RWPE2 (cell line): Measurements from ENCODE around the gene LTV1.

Experiments used
- ATAC-seq: fragments of 200-7000 bp; cut with Tn5 transposase; 3 replicates; pipeline ENCODE4 v1.9.1; 2021; ENCODE audit warnings: low read depth
- DNase-seq: peaks from one replicate; pipeline ENCODE4 v3.0.0-alpha.2; 2020; ENCODE audit warnings: low spot score
- H3K27ac ChIP-seq: fragments of 450-650 bp; 2 replicates; pipeline ENCODE4 v1.5.1; 2017; ENCODE audit warnings: mild to moderate bottlenecking; ENCODE audit not compliant: poor library complexity, severe bottlenecking
- H3K27me3 ChIP-seq: fragments of 250-450 bp; sonication (Bioruptor Pico); 2 replicates; pipeline ENCODE4 v1.5.1; 2021; ENCODE audit warnings: mild to moderate bottlenecking, moderate library complexity; ENCODE audit not compliant: insufficient read depth, poor library complexity, severe bottlenecking
- H3K36me3 ChIP-seq: fragments of 250-450 bp; sonication (Bioruptor Pico); 2 replicates; pipeline ENCODE4 v1.5.1; 2020; ENCODE audit warnings: low read depth, mild to moderate bottlenecking, moderate library complexity
- H3K4me1 ChIP-seq: fragments of 250-450 bp; sonication (Bioruptor Pico); 2 replicates; pipeline ENCODE4 v1.5.1; 2021; ENCODE audit warnings: mild to moderate bottlenecking, moderate library complexity; ENCODE audit not compliant: insufficient read depth, poor library complexity, severe bottlenecking
- H3K4me3 ChIP-seq: fragments of 250-450 bp; sonication (Bioruptor Pico); 2 replicates; pipeline ENCODE4 v1.5.1; 2021; ENCODE audit warnings: mild to moderate bottlenecking, moderate library complexity; ENCODE audit not compliant: severe bottlenecking
- H3K9me3 ChIP-seq: fragments of 250-450 bp; sonication (Bioruptor Pico); 2 replicates; pipeline ENCODE4 v1.5.1; 2021; ENCODE audit warnings: mild to moderate bottlenecking, moderate library complexity; ENCODE audit not compliant: severe bottlenecking
- CTCF ChIP-seq: fragments of 450-650 bp; IDR thresholded peaks from one replicate; pipeline ENCODE4 v1.5.1; 2017; ENCODE audit warnings: mild to moderate bottlenecking, moderate library complexity; ENCODE audit not compliant: poor library complexity, severe bottlenecking

The LTV1 gene

GRCh38 chr6:143882401-143882930, 39.3 kb downstream of the LTV1 start:
- Histone ChIP-seq H3K9me3 (no peaks in the 10 kb centered on the region), H3K4me3 (no peak overlapping the region), H3K4me1 (no peaks in the 10 kb centered on the region), H3K27ac (no peak overlapping the region), H3K36me3 (no peaks in the 10 kb centered on the region), H3K27me3 (no peaks in the 10 kb centered on the region)
- TF ChIP-seq CTCF: no peak
- ATAC-seq: no peak
- no peak for DNase-seq

GRCh38 chr6:143884216-143884900, 41.2 kb downstream of the LTV1 start:
- Histone ChIP-seq H3K9me3 (no peaks in the 10 kb centered on the region), H3K4me1 (no peaks in the 10 kb centered on the region), H3K36me3 (no peaks in the 10 kb centered on the region), H3K27ac (no peak overlapping the region), H3K27me3 (no peaks in the 10 kb centered on the region), H3K4me3 (no peak overlapping the region)
- DNase-seq (no peak), ATAC-seq (no peak)
- TF ChIP-seq CTCF: no peak

DNA sequence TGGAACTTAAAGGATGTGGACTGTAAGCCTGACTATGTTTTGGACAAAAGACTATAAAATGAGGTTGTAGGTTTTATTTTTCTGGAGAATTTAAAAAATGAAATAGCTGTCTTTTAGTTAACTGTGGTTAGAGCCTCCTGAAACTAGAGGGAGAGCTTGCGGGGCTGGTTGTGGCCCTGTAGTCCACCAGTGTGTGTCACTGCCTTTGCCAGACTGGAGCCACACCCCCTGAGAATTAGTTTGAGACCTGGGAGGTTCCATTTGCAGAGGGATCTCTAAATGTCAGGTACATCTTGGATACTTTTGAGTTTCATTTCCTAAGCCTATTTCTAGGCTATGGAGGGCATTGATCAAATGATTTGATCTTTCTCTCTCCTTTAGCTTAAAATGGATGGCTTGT, 42.0 kb downstream of the LTV1 start:
- DNase-seq (no peak), ATAC-seq (no peak)
- TF ChIP-seq CTCF: no peak
- no peaks in the 10 kb centered on the region for H3K36me3 ChIP-seq
- no peaks in the 10 kb centered on the region for H3K4me1 ChIP-seq
- no peak overlapping the region for H3K27ac ChIP-seq
- H3K27me3 ChIP-seq: no peaks in the 10 kb centered on the region
- H3K9me3 ChIP-seq: no peaks in the 10 kb centered on the region
- H3K4me3 ChIP-seq: no peak overlapping the region

DNA sequence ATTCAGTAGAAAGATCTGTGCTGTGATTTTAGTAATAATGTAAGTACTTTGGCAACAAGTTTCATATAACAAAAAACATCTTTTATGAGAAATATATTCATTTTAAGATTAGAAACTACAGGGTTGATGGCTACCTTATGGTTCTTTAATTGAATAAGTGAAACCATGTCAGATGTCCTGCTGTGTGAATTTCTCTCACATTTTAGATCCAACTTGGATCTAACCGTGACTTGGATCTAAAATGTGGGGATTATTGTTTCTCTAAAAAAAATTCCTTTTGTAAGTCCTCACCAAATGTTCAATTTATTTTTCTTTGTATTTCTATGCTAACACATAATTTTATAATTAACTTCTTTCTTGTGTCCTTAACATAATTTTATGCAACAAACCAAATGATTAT, 51.5 kb downstream of the LTV1 start:
- Histone ChIP-seq H3K4me3 (no peak overlapping the region), H3K4me1 (no peaks in the 10 kb centered on the region), H3K36me3 (no peaks in the 10 kb centered on the region), H3K27me3 (no peaks in the 10 kb centered on the region), H3K9me3 (no peaks in the 10 kb centered on the region), H3K27ac (no peak overlapping the region)
- ATAC-seq (no peak), DNase-seq (no peak)
- TF ChIP-seq CTCF: no peak
